NT2/D1 (cell line): ENCODE results near the gene MEIS2.

Experiments used
- YY1 ChIP-seq: IDR thresholded peaks from 2 replicates; pipeline ENCODE4 v1.6.1; 2011; ENCODE audit not compliant: insufficient read length, insufficient read depth
- ZNF274 ChIP-seq: IDR thresholded peaks from 2 replicates; pipeline ENCODE4 v1.6.1; 2011; ENCODE audit warnings: mild to moderate bottlenecking, low read depth, low read length

GRCh38 chr15:37130356-37130755 is 30.0 kb upstream of the MEIS2 start:
- TF ChIP-seq YY1 (no peak), ZNF274 (no peak)
